Prostate gland (tissue), 2 donors: ENCODE data around the gene TRPC4.

Experiments
- POLR2A ChIP-seq: fragments of 450-650 bp; IDR thresholded peaks from one replicate; pipeline ENCODE4 v1.6.1; 2016; ENCODE audit warnings: antibody characterized with exemption, mild to moderate bottlenecking
- TF ChIP-seq, protein P1 (sequence below), 4 experiments: fragments of 200-600 bp in 2 of 4; fragments of 450-650 bp in 2 of 4; sonication (generic) in 2 of 4; IDR thresholded peaks; 1 replicate in 3 of 4; 2 replicates in 1 of 4; pipeline ENCODE4 v1.5.1; 2016 to 2019; ENCODE audit warnings: antibody characterized with exemption in 4 of 4, mild to moderate bottlenecking in 2 of 4, moderate library complexity in 2 of 4

GRCh38 chr13:37889820-37890219 lies 20.2 kb upstream of the TRPC4 start:
- TF ChIP-seq, protein P1, sequence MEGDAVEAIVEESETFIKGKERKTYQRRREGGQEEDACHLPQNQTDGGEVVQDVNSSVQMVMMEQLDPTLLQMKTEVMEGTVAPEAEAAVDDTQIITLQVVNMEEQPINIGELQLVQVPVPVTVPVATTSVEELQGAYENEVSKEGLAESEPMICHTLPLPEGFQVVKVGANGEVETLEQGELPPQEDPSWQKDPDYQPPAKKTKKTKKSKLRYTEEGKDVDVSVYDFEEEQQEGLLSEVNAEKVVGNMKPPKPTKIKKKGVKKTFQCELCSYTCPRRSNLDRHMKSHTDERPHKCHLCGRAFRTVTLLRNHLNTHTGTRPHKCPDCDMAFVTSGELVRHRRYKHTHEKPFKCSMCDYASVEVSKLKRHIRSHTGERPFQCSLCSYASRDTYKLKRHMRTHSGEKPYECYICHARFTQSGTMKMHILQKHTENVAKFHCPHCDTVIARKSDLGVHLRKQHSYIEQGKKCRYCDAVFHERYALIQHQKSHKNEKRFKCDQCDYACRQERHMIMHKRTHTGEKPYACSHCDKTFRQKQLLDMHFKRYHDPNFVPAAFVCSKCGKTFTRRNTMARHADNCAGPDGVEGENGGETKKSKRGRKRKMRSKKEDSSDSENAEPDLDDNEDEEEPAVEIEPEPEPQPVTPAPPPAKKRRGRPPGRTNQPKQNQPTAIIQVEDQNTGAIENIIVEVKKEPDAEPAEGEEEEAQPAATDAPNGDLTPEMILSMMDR (IDR thresholded peaks at IDR 0.05), result no peak
- TF ChIP-seq POLR2A, result no peak
